ENCODE results near the gene SLC5A4.
"Not testable (repeated sequence)": the region's sequence is repeated elsewhere in the genome, so short reads cannot be mapped to it uniquely, and the experiment has no call there.

Gene SLC5A4

DNA sequence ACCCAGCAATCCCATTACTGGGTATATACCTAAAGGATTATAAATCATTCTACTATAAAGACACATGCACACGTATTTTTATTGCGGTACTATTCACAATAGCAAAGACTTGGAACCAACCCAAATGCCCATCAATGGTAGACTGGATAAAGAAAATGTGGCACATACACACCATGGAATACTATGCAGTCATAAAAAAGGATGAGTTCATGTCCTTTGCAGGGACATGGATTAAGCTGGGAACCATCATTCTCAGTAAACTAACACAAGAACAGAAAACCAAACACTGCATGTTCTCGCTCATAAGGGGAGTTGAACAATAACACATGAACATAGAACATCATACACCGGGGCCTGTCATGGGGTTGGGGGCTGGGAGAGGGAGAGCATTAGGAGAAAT, 8.5 kb upstream of the SLC5A4 start:
- not testable (repeated sequence) for H3K4me1 ChIP-seq (ENCODE audit: control insufficient read depth in 1 of 2, insufficient read depth in 2 of 2, low read length in 2 of 2); H3K9me3 ChIP-seq (ENCODE audit: control insufficient read depth in 1 of 2, low read length in 2 of 2); H3K27ac ChIP-seq (ENCODE audit: low read depth, low read length); H3K27me3 ChIP-seq (ENCODE audit: control insufficient read depth in 1 of 2, insufficient read depth in 2 of 2, low read length in 2 of 2); H3K4me3 ChIP-seq (ENCODE audit: low read depth in 1 of 2, low read length in 2 of 2); H3K9ac ChIP-seq (ENCODE audit: low read depth in 1 of 2, low read length in 2 of 2); H3K36me3 ChIP-seq (ENCODE audit: control insufficient read depth in 1 of 2, insufficient read depth in 2 of 2, low read length in 2 of 2)

DNA sequence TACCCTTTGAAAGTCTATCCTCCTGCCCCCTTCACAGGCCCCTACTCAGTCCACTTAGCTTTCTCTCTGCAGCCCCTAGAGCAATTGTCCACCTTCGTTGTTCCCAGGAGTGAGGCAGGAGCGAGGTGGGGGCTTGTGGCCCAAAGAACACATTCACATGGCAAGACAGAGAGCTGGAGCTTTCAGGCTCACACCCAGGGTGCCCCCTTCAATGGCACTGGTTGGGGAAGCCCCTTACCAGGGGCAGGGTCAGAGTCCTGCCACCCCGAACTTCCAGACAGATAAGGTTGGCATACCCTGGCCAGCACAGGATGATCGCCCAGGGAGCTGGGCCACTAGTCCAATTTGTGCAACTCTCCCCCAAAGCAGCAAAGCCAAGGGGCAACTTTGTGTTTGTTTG, 6.2 kb upstream of the SLC5A4 start:
- Histone ChIP-seq H3K36me3 (ENCODE audit: control insufficient read depth in 1 of 2, insufficient read depth in 2 of 2, low read length in 2 of 2) (no peaks in the 10 kb centered on the region), H3K9ac (ENCODE audit: low read depth in 1 of 2, low read length in 2 of 2) (no peak overlapping the region), H3K27ac (ENCODE audit: low read depth, low read length) (no peak overlapping the region), H3K4me3 (ENCODE audit: low read depth in 1 of 2, low read length in 2 of 2) (no peak overlapping the region), H3K9me3 (ENCODE audit: control insufficient read depth in 1 of 2, low read length in 2 of 2) (no peaks in the 10 kb centered on the region), H3K27me3 (ENCODE audit: control insufficient read depth in 1 of 2, insufficient read depth in 2 of 2, low read length in 2 of 2) (no peaks in the 10 kb centered on the region), H3K4me1 (ENCODE audit: control insufficient read depth in 1 of 2, insufficient read depth in 2 of 2, low read length in 2 of 2) (no peaks in the 10 kb centered on the region)

DNA sequence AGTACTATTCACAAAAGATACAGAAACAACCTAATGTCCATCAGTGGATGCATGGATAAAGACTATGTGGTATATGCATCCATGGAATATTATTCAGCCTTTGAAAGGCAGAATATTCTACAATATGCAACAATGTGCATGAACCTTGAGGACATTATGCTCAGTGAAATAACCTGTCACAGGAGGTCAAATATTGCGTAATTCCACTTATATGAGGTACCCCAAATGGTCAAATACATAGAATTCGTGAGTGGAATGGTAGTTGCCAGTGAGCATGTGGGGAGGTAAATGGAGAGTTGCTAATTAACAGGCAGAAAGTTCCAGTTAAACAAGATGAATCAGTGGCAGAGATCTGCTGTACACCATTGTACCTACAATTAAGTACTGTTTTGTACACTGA, 3.6 kb upstream of the SLC5A4 start:
- Histone ChIP-seq H3K36me3 (ENCODE audit: control insufficient read depth in 1 of 2, insufficient read depth in 2 of 2, low read length in 2 of 2) (no peaks in the 10 kb centered on the region), H3K27me3 (ENCODE audit: control insufficient read depth in 1 of 2, insufficient read depth in 2 of 2, low read length in 2 of 2) (no peaks in the 10 kb centered on the region), H3K4me1 (ENCODE audit: control insufficient read depth in 1 of 2, insufficient read depth in 2 of 2, low read length in 2 of 2) (peaks cover 0 to 16% of the 10 kb centered on the region in 2 donors), H3K27ac (ENCODE audit: low read depth, low read length) (no peak overlapping the region), H3K4me3 (ENCODE audit: low read depth in 1 of 2, low read length in 2 of 2) (no peak overlapping the region), H3K9me3 (ENCODE audit: control insufficient read depth in 1 of 2, low read length in 2 of 2) (no peaks in the 10 kb centered on the region), H3K9ac (ENCODE audit: low read depth in 1 of 2, low read length in 2 of 2) (no peak overlapping the region)

DNA sequence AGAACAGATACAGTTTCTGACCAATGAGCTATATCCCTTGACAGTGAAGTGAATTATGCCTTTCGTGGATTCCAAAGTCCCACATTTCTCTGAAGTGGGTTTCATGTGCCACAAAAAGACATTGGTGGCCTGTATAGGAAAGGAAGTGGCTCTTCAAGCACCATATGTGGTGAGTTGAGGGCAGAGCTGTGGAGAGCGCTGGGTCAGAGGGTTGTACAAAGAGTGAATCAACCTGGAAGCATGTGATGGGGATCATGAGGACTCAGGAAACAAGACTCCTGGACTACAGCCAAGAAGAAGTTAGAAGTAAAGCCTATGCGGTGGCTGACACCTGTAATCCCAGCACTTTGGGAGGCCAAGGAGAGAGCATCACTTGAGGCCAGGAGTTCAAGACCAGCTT, 579 bp upstream of the SLC5A4 start:
- Histone ChIP-seq H3K4me3 (ENCODE audit: low read depth in 1 of 2, low read length in 2 of 2) (no peak overlapping the region), H3K27ac (ENCODE audit: low read depth, low read length) (no peak overlapping the region), H3K9me3 (ENCODE audit: control insufficient read depth in 1 of 2, low read length in 2 of 2) (no peaks in the 10 kb centered on the region), H3K9ac (ENCODE audit: low read depth in 1 of 2, low read length in 2 of 2) (no peak overlapping the region), H3K27me3 (ENCODE audit: control insufficient read depth in 1 of 2, insufficient read depth in 2 of 2, low read length in 2 of 2) (no peaks in the 10 kb centered on the region), H3K4me1 (ENCODE audit: control insufficient read depth in 1 of 2, insufficient read depth in 2 of 2, low read length in 2 of 2) (peaks cover 0 to 19% of the 10 kb centered on the region in 2 donors), H3K36me3 (ENCODE audit: control insufficient read depth in 1 of 2, insufficient read depth in 2 of 2, low read length in 2 of 2) (no peaks in the 10 kb centered on the region)

DNA sequence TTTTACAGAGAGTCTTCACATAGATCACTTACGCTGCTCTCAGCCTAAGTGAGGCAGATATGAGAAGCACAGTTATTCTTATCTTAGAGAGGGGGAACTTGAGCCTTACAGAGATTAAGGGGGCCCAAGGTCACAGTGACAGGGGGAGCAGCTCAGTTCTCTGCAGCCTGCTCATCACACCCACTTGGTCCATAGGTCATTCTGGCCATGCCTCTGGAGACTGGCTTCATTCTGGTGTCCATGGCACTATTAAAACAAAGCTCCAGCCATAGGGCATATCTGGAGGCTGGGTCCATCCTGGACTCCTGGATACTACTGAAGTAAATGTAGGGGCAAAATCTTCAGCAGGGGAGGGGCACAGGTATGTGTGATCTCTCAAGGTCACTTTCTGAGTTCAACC, 5.9 kb downstream of the SLC5A4 start:
- no peak overlapping the region for H3K9ac ChIP-seq (ENCODE audit: low read depth in 1 of 2, low read length in 2 of 2)
- H3K9me3 ChIP-seq (ENCODE audit: control insufficient read depth in 1 of 2, low read length in 2 of 2) = no peaks in the 10 kb centered on the region
- H3K4me3 ChIP-seq (ENCODE audit: low read depth in 1 of 2, low read length in 2 of 2) = no peak overlapping the region
- H3K27ac ChIP-seq (ENCODE audit: low read depth, low read length) = no peak overlapping the region
- H3K27me3 ChIP-seq (ENCODE audit: control insufficient read depth in 1 of 2, insufficient read depth in 2 of 2, low read length in 2 of 2) = no peaks in the 10 kb centered on the region
- peaks cover 35 to 38% of the 10 kb centered on the region in 2 donors for H3K4me1 ChIP-seq (ENCODE audit: control insufficient read depth in 1 of 2, insufficient read depth in 2 of 2, low read length in 2 of 2)
- no peaks in the 10 kb centered on the region for H3K36me3 ChIP-seq (ENCODE audit: control insufficient read depth in 1 of 2, insufficient read depth in 2 of 2, low read length in 2 of 2)

DNA sequence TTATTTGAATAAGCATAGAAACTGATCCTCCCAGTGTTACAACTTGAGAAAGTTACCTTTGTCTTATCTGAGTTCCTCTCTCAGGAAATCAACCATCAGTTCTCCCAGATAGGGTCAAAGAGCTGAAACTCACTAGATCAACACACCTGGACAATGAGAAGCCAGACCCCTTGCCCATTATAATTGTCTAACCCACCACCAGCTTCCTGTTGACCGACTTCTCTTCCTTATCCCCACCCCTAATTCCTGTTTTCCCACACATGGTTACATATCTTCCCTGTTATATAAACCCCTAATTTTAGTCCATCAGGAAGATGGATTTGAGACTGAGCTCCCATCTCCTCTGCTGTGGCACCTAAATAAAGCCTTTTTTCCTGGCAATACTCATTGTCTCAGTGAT, 6.9 kb downstream of the SLC5A4 start:
- H3K9ac ChIP-seq (ENCODE audit: low read depth in 1 of 2, low read length in 2 of 2) = no peak overlapping the region
- H3K9me3 ChIP-seq (ENCODE audit: control insufficient read depth in 1 of 2, low read length in 2 of 2) = no peaks in the 10 kb centered on the region

DNA sequence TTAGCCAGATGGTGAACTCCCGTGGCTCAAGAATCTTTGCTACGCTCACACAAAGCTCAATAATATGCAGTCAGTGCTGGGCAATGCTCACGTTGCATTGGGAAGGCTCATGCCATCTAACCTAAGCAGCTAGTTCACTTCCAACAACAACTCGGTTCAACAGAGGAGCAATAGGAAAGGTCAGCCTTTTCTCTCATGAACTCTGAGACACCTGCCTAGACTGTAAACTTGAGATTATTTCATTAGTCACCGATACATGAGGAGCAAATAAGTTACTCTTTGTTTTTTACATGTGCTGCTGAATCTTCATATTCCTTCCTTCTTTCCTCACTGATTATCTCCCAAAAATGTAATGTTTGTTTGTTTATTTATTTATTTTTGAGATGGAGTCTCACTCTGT, 9.0 kb downstream of the SLC5A4 start:
- Histone ChIP-seq H3K27me3 (ENCODE audit: control insufficient read depth in 1 of 2, insufficient read depth in 2 of 2, low read length in 2 of 2) (no peaks in the 10 kb centered on the region), H3K4me1 (ENCODE audit: control insufficient read depth in 1 of 2, insufficient read depth in 2 of 2, low read length in 2 of 2) (peaks cover 30 to 48% of the 10 kb centered on the region in 2 donors), H3K4me3 (ENCODE audit: low read depth in 1 of 2, low read length in 2 of 2) (no peak overlapping the region), H3K27ac (ENCODE audit: low read depth, low read length) (no peak overlapping the region), H3K9ac (ENCODE audit: low read depth in 1 of 2, low read length in 2 of 2) (no peak overlapping the region), H3K36me3 (ENCODE audit: control insufficient read depth in 1 of 2, insufficient read depth in 2 of 2, low read length in 2 of 2) (no peaks in the 10 kb centered on the region), H3K9me3 (ENCODE audit: control insufficient read depth in 1 of 2, low read length in 2 of 2) (no peaks in the 10 kb centered on the region)

More for the DNA sequence above, 6.9 kb downstream of the SLC5A4 start:
- no peaks in the 10 kb centered on the region for H3K27me3 ChIP-seq (ENCODE audit: control insufficient read depth in 1 of 2, insufficient read depth in 2 of 2, low read length in 2 of 2)
- peaks cover 31 to 42% of the 10 kb centered on the region in 2 donors for H3K4me1 ChIP-seq (ENCODE audit: control insufficient read depth in 1 of 2, insufficient read depth in 2 of 2, low read length in 2 of 2)
- no peaks in the 10 kb centered on the region for H3K36me3 ChIP-seq (ENCODE audit: control insufficient read depth in 1 of 2, insufficient read depth in 2 of 2, low read length in 2 of 2)
- H3K27ac ChIP-seq (ENCODE audit: low read depth, low read length) = no peak overlapping the region
- H3K4me3 ChIP-seq (ENCODE audit: low read depth in 1 of 2, low read length in 2 of 2) = no peak overlapping the region

DNA sequence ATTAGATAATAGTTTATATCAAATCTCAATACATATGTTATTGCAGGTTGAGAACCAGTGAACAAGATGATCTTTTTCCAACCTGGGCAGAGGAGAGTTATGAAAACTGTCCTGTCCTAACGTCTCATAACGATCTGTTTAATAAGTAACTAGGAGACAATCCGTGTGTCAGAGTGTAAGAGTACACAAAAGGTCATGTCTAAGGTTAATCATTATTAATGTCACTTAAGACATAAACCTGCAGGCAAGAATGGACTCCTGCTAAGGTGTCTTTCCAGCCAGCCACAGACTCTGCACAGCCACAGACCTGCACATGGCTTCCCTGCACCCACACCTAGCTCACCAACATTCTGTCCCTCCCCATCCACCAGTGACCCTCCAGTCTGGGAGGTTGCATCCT, 10.1 kb downstream of the SLC5A4 start:
- Histone ChIP-seq H3K27ac (ENCODE audit: low read depth, low read length) (no peak overlapping the region), H3K4me1 (ENCODE audit: control insufficient read depth in 1 of 2, insufficient read depth in 2 of 2, low read length in 2 of 2) (peaks cover 39 to 57% of the 10 kb centered on the region in 2 donors), H3K9ac (ENCODE audit: low read depth in 1 of 2, low read length in 2 of 2) (no peak overlapping the region)

DNA sequence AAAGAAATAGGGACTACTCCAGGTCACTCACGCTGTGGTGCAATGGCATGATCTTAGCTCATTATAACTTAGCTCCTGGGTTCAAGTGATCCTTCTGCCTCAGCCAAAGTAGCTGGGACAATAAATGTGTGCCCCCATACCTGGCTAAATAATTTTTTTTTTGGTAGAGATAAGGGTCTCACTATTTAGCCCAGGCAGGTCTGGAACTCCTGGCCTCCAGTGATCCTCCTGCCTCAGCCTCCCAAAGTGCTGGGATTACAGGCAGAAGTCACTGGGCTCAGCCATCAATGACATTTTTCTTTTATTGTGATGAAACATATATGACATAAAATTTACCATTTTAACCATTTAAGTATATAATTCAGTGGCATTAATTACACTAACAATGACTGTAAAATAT, 10.6 kb downstream of the SLC5A4 start:
- H3K9ac ChIP-seq (ENCODE audit: low read depth in 1 of 2, low read length in 2 of 2) = no peak overlapping the region
- no peaks in the 10 kb centered on the region for H3K36me3 ChIP-seq (ENCODE audit: control insufficient read depth in 1 of 2, insufficient read depth in 2 of 2, low read length in 2 of 2)
- no peak overlapping the region for H3K27ac ChIP-seq (ENCODE audit: low read depth, low read length)
- peaks cover 39 to 56% of the 10 kb centered on the region in 2 donors for H3K4me1 ChIP-seq (ENCODE audit: control insufficient read depth in 1 of 2, insufficient read depth in 2 of 2, low read length in 2 of 2)
- no peak overlapping the region for H3K4me3 ChIP-seq (ENCODE audit: low read depth in 1 of 2, low read length in 2 of 2)
- H3K9me3 ChIP-seq (ENCODE audit: control insufficient read depth in 1 of 2, low read length in 2 of 2) = no peaks in the 10 kb centered on the region
- no peaks in the 10 kb centered on the region for H3K27me3 ChIP-seq (ENCODE audit: control insufficient read depth in 1 of 2, insufficient read depth in 2 of 2, low read length in 2 of 2)

More for the DNA sequence above, 10.1 kb downstream of the SLC5A4 start:
- H3K27me3 ChIP-seq (ENCODE audit: control insufficient read depth in 1 of 2, insufficient read depth in 2 of 2, low read length in 2 of 2) = no peaks in the 10 kb centered on the region
- no peaks in the 10 kb centered on the region for H3K9me3 ChIP-seq (ENCODE audit: control insufficient read depth in 1 of 2, low read length in 2 of 2)
- H3K4me3 ChIP-seq (ENCODE audit: low read depth in 1 of 2, low read length in 2 of 2) = peak overlapping the region in 1 of 2 donors; percentile 37
- H3K36me3 ChIP-seq (ENCODE audit: control insufficient read depth in 1 of 2, insufficient read depth in 2 of 2, low read length in 2 of 2) = no peaks in the 10 kb centered on the region

DNA sequence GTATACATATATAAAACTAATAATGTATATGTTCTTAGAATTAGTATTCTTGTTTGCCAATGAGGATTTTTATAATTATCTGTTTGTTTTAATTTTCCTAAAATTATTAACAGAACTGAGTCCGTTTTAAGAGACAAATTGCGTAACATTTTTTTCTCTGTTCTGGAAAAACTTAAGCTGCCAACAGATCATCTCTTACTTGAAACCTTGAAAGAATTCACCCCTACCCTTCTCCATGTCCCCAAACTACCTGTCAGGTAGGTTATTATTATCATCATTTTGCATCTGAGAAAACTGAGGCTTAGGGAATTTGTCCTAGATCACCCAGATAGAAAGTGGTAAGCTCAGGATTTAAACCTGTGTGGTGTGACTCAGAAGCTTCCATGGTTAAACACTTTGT, 14.7 kb downstream of the SLC5A4 start:
- Histone ChIP-seq H3K36me3 (ENCODE audit: control insufficient read depth in 1 of 2, insufficient read depth in 2 of 2, low read length in 2 of 2) (no peaks in the 10 kb centered on the region), H3K9me3 (ENCODE audit: control insufficient read depth in 1 of 2, low read length in 2 of 2) (no peaks in the 10 kb centered on the region), H3K27me3 (ENCODE audit: control insufficient read depth in 1 of 2, insufficient read depth in 2 of 2, low read length in 2 of 2) (no peaks in the 10 kb centered on the region), H3K4me3 (ENCODE audit: low read depth in 1 of 2, low read length in 2 of 2) (no peak overlapping the region), H3K9ac (ENCODE audit: low read depth in 1 of 2, low read length in 2 of 2) (no peak overlapping the region), H3K27ac (ENCODE audit: low read depth, low read length) (no peak overlapping the region), H3K4me1 (ENCODE audit: control insufficient read depth in 1 of 2, insufficient read depth in 2 of 2, low read length in 2 of 2) (peaks cover 16 to 27% of the 10 kb centered on the region in 2 donors)

DNA sequence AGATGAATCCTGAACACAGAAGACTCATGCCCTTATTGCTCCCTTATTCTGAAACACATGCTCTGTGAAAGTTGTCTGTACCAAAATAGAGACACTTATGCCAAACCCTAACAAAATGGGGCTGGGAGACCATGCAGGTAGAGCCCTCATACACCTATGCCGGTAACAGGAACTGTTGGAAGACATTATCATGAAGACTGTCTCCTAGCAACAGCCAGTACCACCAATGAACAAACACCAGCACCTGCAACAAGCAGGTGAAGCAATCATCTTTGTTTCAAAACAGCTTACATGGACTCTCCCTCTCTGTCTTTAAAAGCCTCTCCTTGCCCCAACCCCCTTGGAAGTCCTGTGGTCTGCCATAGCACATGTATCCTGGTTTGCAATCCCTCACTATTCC, 17.2 kb downstream of the SLC5A4 start:
- Histone ChIP-seq H3K27me3 (ENCODE audit: control insufficient read depth in 1 of 2, insufficient read depth in 2 of 2, low read length in 2 of 2) (no peaks in the 10 kb centered on the region), H3K4me1 (ENCODE audit: control insufficient read depth in 1 of 2, insufficient read depth in 2 of 2, low read length in 2 of 2) (peaks cover 10 to 15% of the 10 kb centered on the region in 2 donors), H3K9ac (ENCODE audit: low read depth in 1 of 2, low read length in 2 of 2) (no peak overlapping the region), H3K9me3 (ENCODE audit: control insufficient read depth in 1 of 2, low read length in 2 of 2) (no peaks in the 10 kb centered on the region), H3K4me3 (ENCODE audit: low read depth in 1 of 2, low read length in 2 of 2) (no peak overlapping the region), H3K36me3 (ENCODE audit: control insufficient read depth in 1 of 2, insufficient read depth in 2 of 2, low read length in 2 of 2) (peaks cover 0 to 5% of the 10 kb centered on the region in 2 donors), H3K27ac (ENCODE audit: low read depth, low read length) (no peak overlapping the region)

Data from duodenal mucosa (tissue), 2 donors.